ENCODE measurements around the gene CNPY1. TPM values are rescaled to one million over a fixed set of nuclear protein-coding genes. Genes with fewer than 3 reads are reported as not detected.
A peak's percentile ranks its signal among the peaks of the same experiment; 100 is the strongest.

Gene CNPY1
- total RNA-seq, 1 experiment from 2014 or later, result not detected

- DNase-seq (ENCODE audit: low read depth), result no peak
These were observed 13.3 kb upstream of the CNPY1 start for GRCh38 chr7:155559519-155560108.

DNA sequence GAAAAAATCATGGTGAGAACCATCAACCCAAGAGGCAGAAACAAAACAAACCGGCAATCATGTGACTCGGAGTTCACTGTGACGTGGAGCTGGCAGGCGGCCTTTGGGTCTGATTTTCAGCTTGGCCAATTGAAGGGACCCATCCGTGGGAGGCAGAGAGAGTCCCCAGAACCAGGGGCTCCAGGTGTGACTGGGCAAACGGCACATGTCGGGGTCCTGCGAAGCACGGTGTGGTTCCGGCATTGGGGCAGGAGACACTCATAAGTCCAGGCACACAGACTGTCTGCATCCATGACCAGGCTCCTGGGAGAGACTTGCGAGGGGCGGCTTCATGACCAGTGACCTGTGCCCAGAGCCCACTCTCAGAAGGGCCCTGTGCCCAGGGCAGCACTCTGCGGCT is 12.6 kb upstream of the CNPY1 start:
- DNase-seq (ENCODE audit: low read depth), result no peak

DNA sequence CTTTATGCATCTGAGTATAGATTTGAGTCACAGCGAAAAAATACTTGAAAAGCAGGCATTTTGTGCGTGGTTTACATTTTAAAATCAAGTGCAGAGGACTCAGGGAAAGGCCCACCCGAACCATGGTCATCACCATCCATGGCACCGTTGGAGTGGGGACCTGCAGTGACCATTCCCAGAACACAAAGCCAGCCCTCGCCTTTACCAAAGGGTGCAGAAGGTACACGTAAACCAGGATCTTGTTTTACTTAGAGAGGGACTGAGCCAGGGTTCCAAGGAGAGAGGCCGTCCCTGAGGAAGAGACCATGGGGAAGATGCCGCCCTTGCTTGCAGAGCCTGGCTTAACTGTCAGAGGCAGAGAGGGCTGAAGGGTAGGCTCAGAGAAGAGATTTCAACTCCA is 12.0 kb upstream of the CNPY1 start:
- DNase-seq (ENCODE audit: low read depth), result no peak

DNA sequence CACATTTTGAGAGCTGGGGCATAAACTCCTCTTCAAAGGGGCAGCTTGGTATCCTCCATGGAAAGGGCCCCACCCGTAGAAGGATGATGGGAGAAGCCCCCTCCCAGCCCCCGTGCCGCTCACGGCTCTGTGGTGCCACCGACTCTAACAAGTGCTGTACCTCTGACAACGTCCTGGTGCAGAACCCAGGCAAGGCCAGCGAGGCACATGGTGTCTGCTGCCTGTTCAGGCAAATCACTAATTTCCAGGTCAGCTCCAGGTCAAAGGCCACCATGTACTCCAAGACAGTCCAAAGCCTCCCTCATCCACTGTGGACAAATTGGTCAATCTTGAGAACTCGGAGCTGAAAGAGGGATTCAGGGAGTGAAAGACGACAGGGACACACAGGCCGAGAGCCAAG is 11.4 kb upstream of the CNPY1 start:
- no peak for DNase-seq (ENCODE audit: low read depth)

DNA sequence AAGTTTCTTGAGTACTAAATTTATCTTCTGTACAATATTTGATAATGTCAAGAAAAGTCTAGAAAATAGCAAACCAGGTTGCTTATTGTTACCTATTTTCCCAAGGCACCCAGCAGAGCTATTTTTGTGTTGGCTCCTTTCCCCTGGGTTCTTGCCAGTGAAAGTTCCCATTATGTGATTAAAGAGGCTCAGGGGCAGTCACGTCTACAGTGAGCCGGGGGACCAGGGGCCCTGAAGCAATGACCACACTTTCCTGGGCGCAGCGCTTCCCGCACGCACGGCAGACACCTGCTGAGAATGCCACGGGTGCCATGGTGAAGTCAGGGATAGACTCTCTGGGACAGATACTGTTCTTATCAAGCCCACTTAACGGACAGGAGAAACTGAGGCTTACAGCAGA is 10.4 kb upstream of the CNPY1 start:
- DNase-seq (ENCODE audit: low read depth), result no peak

- no peak for DNase-seq (ENCODE audit: low read depth)
These were observed 8.8 kb upstream of the CNPY1 start for GRCh38 chr7:155555116-155555695.

GRCh38 chr7:155553871-155554270 is 7.5 kb upstream of the CNPY1 start:
- no peak for DNase-seq (ENCODE audit: low read depth)

GRCh38 chr7:155551785-155552611 is 5.6 kb upstream of the CNPY1 start:
- DNase-seq (ENCODE audit: low read depth), result no peak

- DNase-seq (ENCODE audit: low read depth), result no peak
These were observed 4.6 kb upstream of the CNPY1 start for GRCh38 chr7:155550916-155551315.

DNA sequence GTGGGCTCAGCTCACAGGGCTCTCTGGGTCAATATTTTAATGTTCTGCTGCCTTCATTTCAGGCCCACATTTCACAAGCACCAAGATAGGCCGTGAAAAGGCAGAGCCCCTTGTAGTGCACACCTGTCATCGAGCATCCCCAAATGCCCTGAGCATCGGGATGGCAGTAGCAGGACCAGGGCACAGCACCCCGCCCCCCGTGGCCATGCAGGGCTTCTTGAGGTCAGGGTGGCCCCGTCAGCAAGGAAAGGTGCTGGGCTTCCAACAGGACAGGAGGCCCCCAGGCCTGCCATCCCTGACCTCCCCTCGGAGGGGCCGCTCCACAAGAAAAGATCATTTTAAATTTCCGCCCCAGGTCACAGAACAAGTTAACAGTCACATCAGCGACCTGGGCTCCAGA is 2.9 kb upstream of the CNPY1 start:
- DNase-seq (ENCODE audit: low read depth), result no peak

- DNase-seq (ENCODE audit: low read depth), result no peak
These were observed 917 bp upstream of the CNPY1 start for GRCh38 chr7:155547161-155547791.

DNA sequence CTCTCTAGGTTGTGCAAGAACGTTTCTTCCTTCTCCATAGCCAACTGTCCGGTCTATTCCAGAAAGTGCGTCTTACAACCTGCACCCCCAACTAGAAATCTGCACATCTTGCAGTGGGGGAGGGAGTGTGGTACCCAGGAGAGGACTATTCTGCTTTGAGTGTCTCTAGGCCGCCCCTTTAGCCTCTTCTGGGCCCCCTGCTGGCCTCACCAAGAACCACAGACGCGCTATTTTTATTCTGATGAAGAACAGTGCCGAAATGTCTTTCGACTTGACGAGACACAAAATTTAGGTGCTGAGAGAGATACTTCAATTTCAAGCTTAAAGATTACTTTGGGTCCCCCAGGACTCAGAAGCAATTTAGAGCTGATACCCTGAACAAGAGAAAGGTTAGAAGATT is 1.0 kb downstream of the CNPY1 start:
- DNase-seq (ENCODE audit: low read depth), result no peak

GRCh38 chr7:155544485-155544884 is 1.9 kb downstream of the CNPY1 start:
- no peak for DNase-seq (ENCODE audit: low read depth)

- DNase-seq (ENCODE audit: low read depth), result no peak
These were observed 2.4 kb downstream of the CNPY1 start for GRCh38 chr7:155543926-155544325.

GRCh38 chr7:155543011-155543876 is 3.1 kb downstream of the CNPY1 start:
- peak; percentile 27 for DNase-seq (ENCODE audit: low read depth)

- no peak for DNase-seq (ENCODE audit: low read depth)
These were observed 4.2 kb downstream of the CNPY1 start for GRCh38 chr7:155541986-155542675.

GRCh38 chr7:155540553-155540952 is 5.8 kb downstream of the CNPY1 start:
- no peak for DNase-seq (ENCODE audit: low read depth)

- DNase-seq (ENCODE audit: low read depth), result no peak
These were observed 8.1 kb downstream of the CNPY1 start for GRCh38 chr7:155538293-155538692.

DNA sequence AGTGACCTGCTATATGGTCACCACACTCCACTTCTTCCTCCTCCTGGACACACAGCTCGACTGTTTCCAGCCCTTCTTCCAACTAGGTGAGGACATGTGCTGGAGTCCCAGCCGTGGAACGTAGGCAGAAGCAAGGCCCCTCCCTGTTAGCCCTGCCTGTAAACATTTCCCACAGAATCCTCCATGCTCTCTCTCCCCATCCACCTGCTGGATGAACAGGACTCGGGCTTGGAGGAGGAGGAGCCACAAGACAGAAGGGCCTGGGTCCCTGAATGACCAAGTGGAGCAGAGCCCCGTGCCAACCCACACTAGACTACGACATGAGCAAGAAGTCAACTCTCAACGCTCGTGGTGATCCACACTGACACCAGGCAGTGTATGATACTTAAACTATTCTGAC is 9.9 kb downstream of the CNPY1 start:
- no peak for DNase-seq (ENCODE audit: low read depth)

DNA sequence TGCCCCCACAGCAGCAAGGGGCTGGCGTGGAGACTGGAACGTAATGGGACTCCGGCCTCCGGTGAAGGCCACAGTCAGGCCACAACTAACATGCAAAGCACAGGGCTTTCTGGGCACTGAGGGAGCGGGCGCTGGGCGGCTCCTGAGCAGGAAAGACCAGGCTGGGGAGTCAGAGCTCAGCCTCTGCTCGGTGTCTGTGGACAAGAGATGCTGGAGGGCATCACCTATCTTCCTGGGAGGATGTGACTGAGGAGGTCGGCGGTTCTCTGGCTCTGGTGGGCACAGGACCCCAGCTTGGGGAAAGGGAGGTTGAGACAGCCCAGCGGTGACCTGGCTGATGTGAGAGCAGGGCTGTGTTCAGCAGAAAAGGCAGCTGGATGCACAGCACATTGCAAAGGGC is 11.7 kb downstream of the CNPY1 start:
- DNase-seq (ENCODE audit: low read depth), result no peak
